Measurements from ENCODE around the gene CD59. TPM values are rescaled to one million over a fixed set of nuclear protein-coding genes. Genes with fewer than 3 reads are reported as not detected.

Gene CD59
- total RNA-seq, 4 donors from 2014 or later, result 309 to 520 (median 422) TPM

- Histone ChIP-seq H3K4me1 (no peaks in the 10 kb centered on the region), H3K36me3 (peaks cover 26% of the 10 kb centered on the region), H3K27me3 (no peaks in the 10 kb centered on the region), H3K27ac (no peak overlapping the region), H3K4me3 (no peak overlapping the region), H3K9me3 (no peaks in the 10 kb centered on the region)
- no peak for TF ChIP-seq EP300 (IDR thresholded peaks at IDR 0.05)
- TF ChIP-seq POLR2AphosphoS5 (IDR thresholded peaks at IDR 0.05), result no peak
- no peak for TF ChIP-seq POLR2A (IDR thresholded peaks at IDR 0.05)
- TF ChIP-seq CTCF (IDR thresholded peaks at IDR 0.05), result no peak
- 90% methylated on average over 5 of the region's 5 CpGs for WGBS
- DNase-seq (ENCODE audit: low spot score in 2 of 2), result no peak
Measured at GRCh38 chr11:33743291-33743690, 7.1 kb upstream of the CD59 start.

- Histone ChIP-seq H3K4me3 (no peak overlapping the region), H3K36me3 (peaks cover 18% of the 10 kb centered on the region), H3K4me1 (peaks cover 4% of the 10 kb centered on the region), H3K9me3 (no peaks in the 10 kb centered on the region), H3K27ac (no peak overlapping the region), H3K27me3 (no peaks in the 10 kb centered on the region)
- 76% methylated on average over 3 of the region's 3 CpGs for WGBS
- TF ChIP-seq EP300 (IDR thresholded peaks at IDR 0.05) (no peak), POLR2A (IDR thresholded peaks at IDR 0.05) (no peak), CTCF (IDR thresholded peaks at IDR 0.05) (peak; percentile 29 to 43), POLR2AphosphoS5 (IDR thresholded peaks at IDR 0.05) (no peak)
- DNase-seq (ENCODE audit: low spot score in 2 of 2), result no peak
Measured at GRCh38 chr11:33742249-33742851, 6.1 kb upstream of the CD59 start.

- peaks cover 12% of the 10 kb centered on the region for H3K36me3 ChIP-seq
- H3K9me3 ChIP-seq, result no peaks in the 10 kb centered on the region
- 83% methylated on average over 7 of the region's 7 CpGs for WGBS
- H3K4me1 ChIP-seq, result peaks cover 9% of the 10 kb centered on the region
- no peak overlapping the region for H3K4me3 ChIP-seq
- no peak for DNase-seq (ENCODE audit: low spot score in 2 of 2)
- TF ChIP-seq POLR2AphosphoS5 (IDR thresholded peaks at IDR 0.05), result no peak
- TF ChIP-seq POLR2A (IDR thresholded peaks at IDR 0.05), result no peak
- TF ChIP-seq EP300 (IDR thresholded peaks at IDR 0.05), result no peak
- no peaks in the 10 kb centered on the region for H3K27me3 ChIP-seq
- no peak overlapping the region for H3K27ac ChIP-seq
Measured at GRCh38 chr11:33741806-33742205, 5.6 kb upstream of the CD59 start.

GRCh38 chr11:33737362-33737821, 1.2 kb upstream of the CD59 start:
- 37% methylated on average over 3 of the region's 3 CpGs for WGBS
- no peaks in the 10 kb centered on the region for H3K27me3 ChIP-seq
- no peak for DNase-seq (ENCODE audit: low spot score in 2 of 2)
- no peak overlapping the region for H3K4me3 ChIP-seq
- H3K36me3 ChIP-seq, result peaks cover 5% of the 10 kb centered on the region
- H3K27ac ChIP-seq, result peak overlapping the region; percentile 99
- H3K9me3 ChIP-seq, result no peaks in the 10 kb centered on the region
- TF ChIP-seq EP300 (IDR thresholded peaks at IDR 0.05) (no peak), POLR2A (IDR thresholded peaks at IDR 0.05) (no peak), CTCF (IDR thresholded peaks at IDR 0.05) (no peak)
- H3K4me1 ChIP-seq, result peaks cover 37% of the 10 kb centered on the region

GRCh38 chr11:33735271-33736147, 714 bp downstream of the CD59 start:
- peak; percentile 67 to 81 for DNase-seq (ENCODE audit: low spot score in 2 of 2)
- 2% methylated on average over 38 of the region's 53 CpGs for WGBS
- Histone ChIP-seq H3K27me3 (no peaks in the 10 kb centered on the region), H3K27ac (peak overlapping the region; percentile 99), H3K36me3 (peaks cover 5% of the 10 kb centered on the region), H3K4me3 (peak overlapping the region; percentile 89), H3K4me1 (peaks cover 54% of the 10 kb centered on the region), H3K9me3 (no peaks in the 10 kb centered on the region)
- TF ChIP-seq EP300 (IDR thresholded peaks at IDR 0.05) (no peak), POLR2A (IDR thresholded peaks at IDR 0.05) (no peak), POLR2AphosphoS5 (IDR thresholded peaks at IDR 0.05) (no peak), CTCF (IDR thresholded peaks at IDR 0.05) (no peak)

All from suprapubic skin (tissue), 4 donors.